ENCODE results near the gene RNASET2.

RNASET2 gene

DNA sequence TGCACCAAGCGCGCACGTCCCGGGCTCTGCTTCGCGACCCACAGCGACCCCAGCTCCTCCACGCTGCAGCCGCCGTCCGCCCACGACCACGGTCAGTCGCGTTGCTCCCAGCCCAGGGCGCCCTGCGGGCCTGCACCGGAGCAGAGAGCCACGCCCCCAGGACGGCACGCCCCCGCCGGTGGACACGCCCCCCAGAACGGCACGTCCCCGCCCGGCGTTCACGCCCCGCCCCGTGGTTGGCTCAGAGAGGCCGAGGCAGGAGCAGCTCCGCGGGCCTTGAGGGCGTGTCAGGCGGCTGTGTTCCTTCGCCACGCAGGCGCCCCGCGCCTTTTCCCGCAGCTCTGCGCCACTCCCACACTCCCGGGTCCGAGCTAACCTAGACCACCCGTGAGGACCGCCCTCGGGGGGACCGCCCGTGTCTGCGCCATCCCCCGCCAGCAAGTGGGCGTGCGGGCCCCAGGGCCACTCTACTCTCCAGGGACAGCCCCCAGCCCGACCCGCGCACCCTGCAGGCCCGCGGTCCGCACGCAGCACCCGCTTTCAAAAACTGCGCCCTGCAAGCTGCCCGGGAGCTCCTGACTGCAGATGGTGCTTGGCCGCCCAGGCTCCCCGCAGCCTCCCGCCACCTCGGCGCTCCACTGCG, at the start of gene RNASET2:
RNASET2 (minus strand) TSS at position 107 of the 643 bp plus-strand sequence. CDS start 368 bp downstream, outside the sequence.
- DNase-seq: peak; percentile 41

GRCh38 chr6:167005350-167006159, 49.2 kb upstream of the RNASET2 start:
- no peak for DNase-seq

GRCh38 chr6:167000759-167001158, 44.4 kb upstream of the RNASET2 start:
- DNase-seq: no peak

GRCh38 chr6:166999884-167000253, 43.5 kb upstream of the RNASET2 start:
- DNase-seq: no peak

DNA sequence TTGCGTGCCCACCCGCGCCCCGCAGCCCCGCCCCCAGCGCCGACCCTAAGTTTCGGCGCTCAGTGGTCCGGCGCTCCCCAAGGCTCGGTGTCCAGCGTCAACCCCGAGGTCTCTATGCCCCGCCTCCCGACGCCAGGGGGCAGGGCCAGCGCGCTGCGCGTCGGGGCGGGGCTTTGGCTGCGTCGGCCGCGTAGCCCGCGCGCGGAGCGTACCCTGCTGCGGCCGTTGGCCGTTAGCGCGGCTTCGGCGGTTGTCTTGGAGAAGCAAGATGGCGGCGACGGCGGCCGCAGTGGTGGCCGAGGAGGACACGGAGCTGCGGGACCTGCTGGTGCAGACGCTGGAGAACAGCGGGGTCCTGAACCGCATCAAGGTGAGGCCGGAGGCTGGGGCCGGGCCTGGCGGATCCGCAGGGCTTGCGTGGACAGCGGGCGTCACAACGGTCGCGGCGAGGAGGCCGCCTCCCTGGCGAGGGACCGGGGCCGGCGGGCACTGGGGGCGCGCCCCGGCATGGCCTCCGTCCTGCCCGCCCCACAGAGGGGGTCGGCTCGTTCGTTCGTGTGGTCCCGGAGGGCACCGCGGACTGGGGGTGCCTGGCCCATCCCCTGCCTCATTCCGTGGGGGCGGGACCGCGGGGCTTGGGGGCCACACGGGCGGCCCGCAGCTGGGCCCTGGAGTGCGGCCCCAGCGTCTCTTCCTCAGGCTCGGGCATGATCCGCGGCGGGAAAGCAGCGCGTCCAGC, 43.0 kb upstream of the RNASET2 start, which contains the start of gene CEP43:
CEP43 (plus strand) TSS at position 253 of the 739 bp plus-strand sequence; CDS start at position 269, 16 bp downstream.
- peak; percentile 30 for DNase-seq

GRCh38 chr6:166998256-166999144, 42.1 kb upstream of the RNASET2 start:
- no peak for DNase-seq

- no peak for DNase-seq
Observed at GRCh38 chr6:166997768-166998255, 41.5 kb upstream of the RNASET2 start.

DNA sequence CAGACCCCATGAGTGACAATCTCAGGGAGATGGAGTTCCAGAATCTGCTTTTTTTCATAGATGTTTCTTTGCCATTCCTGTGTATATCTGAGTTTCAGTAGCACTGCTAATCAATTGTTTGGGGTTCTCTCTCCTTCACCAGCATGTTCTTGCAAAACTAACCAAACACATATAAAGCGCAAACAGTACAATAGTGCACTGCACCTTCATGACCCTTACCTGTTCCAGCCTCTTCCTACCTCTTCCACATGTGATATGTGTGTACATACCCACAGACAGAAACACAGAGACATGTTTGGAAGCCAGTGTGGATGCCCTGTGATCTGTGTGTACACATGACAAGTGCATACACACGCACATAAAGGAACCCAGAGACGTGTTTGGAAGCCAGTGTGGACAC, 41.0 kb upstream of the RNASET2 start:
- DNase-seq: no peak

- no peak for DNase-seq
Observed at GRCh38 chr6:166996406-166996805, 40.1 kb upstream of the RNASET2 start.

GRCh38 chr6:166989427-166990032, 33.2 kb upstream of the RNASET2 start:
- no peak for DNase-seq

- no peak for DNase-seq
Observed at GRCh38 chr6:166988674-166989201, 32.4 kb upstream of the RNASET2 start.

- DNase-seq: no peak
Observed at GRCh38 chr6:166987930-166988329, 31.6 kb upstream of the RNASET2 start.

DNA sequence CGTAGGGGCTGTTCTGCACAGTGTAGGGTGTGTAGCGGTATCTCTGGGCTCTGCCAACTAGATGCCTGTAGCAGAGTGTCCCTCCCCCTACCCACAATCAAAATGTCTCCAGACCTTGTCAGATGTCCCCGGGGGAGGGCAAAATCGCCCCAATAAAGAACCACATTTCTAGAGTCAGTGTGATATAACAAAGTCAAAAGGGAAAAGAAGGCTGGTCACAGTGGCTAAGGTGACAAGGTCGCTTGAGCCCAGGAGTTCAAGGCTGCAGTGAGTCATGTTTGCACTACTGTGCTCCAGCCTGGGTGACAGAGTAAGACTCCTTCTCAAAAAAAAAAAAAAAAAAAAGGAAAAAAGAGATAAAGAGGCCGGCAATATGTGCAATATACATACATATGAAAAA, 31.1 kb upstream of the RNASET2 start:
- no peak for DNase-seq

DNA sequence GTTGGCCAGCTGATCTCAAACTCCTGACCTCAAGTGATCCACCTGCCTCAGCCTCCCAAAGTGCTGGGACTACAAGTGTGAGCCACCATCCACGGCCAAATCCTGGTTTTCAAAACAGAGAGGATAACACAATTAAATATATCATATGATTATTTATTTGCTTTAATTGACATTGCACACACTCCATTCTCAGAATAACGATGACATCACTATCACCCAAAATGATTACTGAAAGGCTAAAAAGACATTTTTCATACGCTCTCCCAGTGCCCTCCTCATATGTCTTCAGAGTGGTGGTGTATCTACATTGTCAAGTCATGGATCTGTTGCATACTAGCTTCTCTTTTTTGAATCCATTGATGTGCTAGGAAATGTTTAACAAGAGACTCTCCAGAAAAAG, 24.4 kb upstream of the RNASET2 start:
- DNase-seq: no peak

GRCh38 chr6:166977621-166978525, 21.5 kb upstream of the RNASET2 start:
- DNase-seq: no peak

- no peak for DNase-seq
Observed at GRCh38 chr6:166976636-166977035, 20.3 kb upstream of the RNASET2 start.

- DNase-seq: no peak
Observed at GRCh38 chr6:166972101-166972500, 15.8 kb upstream of the RNASET2 start.

GRCh38 chr6:166971271-166971670, 14.9 kb upstream of the RNASET2 start:
- no peak for DNase-seq

DNA sequence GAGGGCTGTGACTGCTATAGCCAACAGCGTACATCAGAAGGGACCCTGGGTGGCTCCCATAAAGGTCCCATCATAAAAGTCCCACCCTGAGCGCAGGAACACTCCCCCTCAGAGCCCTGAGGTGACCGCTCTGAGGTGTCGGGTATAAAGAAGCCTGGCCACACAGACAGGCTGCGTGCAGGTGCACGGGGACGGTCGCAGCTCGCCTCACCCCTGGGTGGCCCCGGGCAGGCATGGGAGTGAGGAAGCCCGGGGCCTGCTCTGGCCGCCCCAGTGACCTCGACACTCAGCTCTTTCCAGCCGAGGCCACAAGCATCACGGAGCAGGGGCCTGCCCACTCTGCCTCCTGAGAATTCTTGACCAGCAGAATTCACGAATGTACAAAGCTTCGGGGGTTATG, 14.4 kb upstream of the RNASET2 start:
- DNase-seq: no peak

- DNase-seq: no peak
Observed at GRCh38 chr6:166970091-166970490, 13.7 kb upstream of the RNASET2 start.

Measured in NCI-H1694 (cell line).